Measurements from ENCODE around the gene MYD88. TPM values are rescaled to one million over a fixed set of nuclear protein-coding genes. Genes with fewer than 3 reads are reported as not detected.

The MYD88 gene
- total RNA-seq, 1 experiment from 2014 or later: 17.7 TPM

GRCh38 chr3:38141173-38141951 lies 2.9 kb downstream of the MYD88 start:
- CTCF ChIA-PET: no interaction called here
- Histone ChIP-seq H3K36me3 (ENCODE audit: low read depth, low read length) (0 out of 2 replicates have a peak, but pooled peaks cover 6% of the 10 kb centered on the region), H3K4me1 (ENCODE audit: insufficient read depth, low read length) (peaks cover 49% of the 10 kb centered on the region), H3F3A (ENCODE audit: low read length, unreplicated experiment) (no peaks in the 10 kb centered on the region), H3K9ac (ENCODE audit: low read length) (no peak overlapping the region), H3K27ac (ENCODE audit: low read length) (peak overlapping the region; percentile 68), H3K9me2 (replicated peaks; ENCODE audit: low read length) (no peaks in the 10 kb centered on the region), H3K4me3 (ENCODE audit: low read length) (no peak overlapping the region), H3K27me3 (ENCODE audit: low read length) (no peaks in the 10 kb centered on the region), H2AFZ (ENCODE audit: low read length) (no peak overlapping the region), H3K9me3 (ENCODE audit: low read length) (no peaks in the 10 kb centered on the region), H3K79me2 (ENCODE audit: low read length) (peaks cover 37% of the 10 kb centered on the region), H4K20me1 (ENCODE audit: low read length) (no peaks in the 10 kb centered on the region), H3K4me2 (ENCODE audit: low read length) (peak overlapping the region; percentile 7; the same call in 1 of the 2 replicates)
- POLR2A ChIA-PET (ENCODE audit: unreplicated experiment): interaction anchor here (0.6 to 1.0 kb wide), 2 partner anchors 16 to 24 kb away, joined by 4 to 22 read pairs; partner anchors contain the start of gene OXSR1
- TF ChIP-seq EZH2 (IDR thresholded peaks at IDR 0.05; ENCODE audit: low read length, unreplicated experiment): no peak
- TF ChIP-seq EZH2phosphoT487 (IDR thresholded peaks at IDR 0.05; ENCODE audit: borderline replicate concordance, low read length): no peak
- no peak for TF ChIP-seq CTCF (conservative IDR thresholded peaks at IDR 0.05; ENCODE audit: low read depth, low read length)
- no peak for DNase-seq
- no TSS peak for BruUV-seq (replicated peaks)
- ATAC-seq: no peak
- intact Hi-C loops (cut with micrococcal nuclease): no loop called here

GRCh38 chr3:38141952-38142273 lies 3.5 kb downstream of the MYD88 start:
- H3K27me3 ChIP-seq (ENCODE audit: low read length): no peaks in the 10 kb centered on the region
- CTCF ChIA-PET: no interaction called here
- no peaks in the 10 kb centered on the region for H4K20me1 ChIP-seq (ENCODE audit: low read length)
- no peak overlapping the region for H3K4me3 ChIP-seq (ENCODE audit: low read length)
- H3K4me2 ChIP-seq (ENCODE audit: low read length): peak overlapping the region; percentile 7; the same call in 1 of the 2 replicates
- no TSS peak for BruUV-seq (replicated peaks)
- ATAC-seq (peak; percentile 4), DNase-seq (peak; percentile 95)
- no peaks in the 10 kb centered on the region for H3K9me2 ChIP-seq (replicated peaks; ENCODE audit: low read length)
- H3K9me3 ChIP-seq (ENCODE audit: low read length): no peaks in the 10 kb centered on the region
- no peak overlapping the region; the same call in 1 of the 2 replicates for H3K9ac ChIP-seq (ENCODE audit: low read length)
- intact Hi-C loops (cut with micrococcal nuclease): no loop called here
- no peak overlapping the region for H2AFZ ChIP-seq (ENCODE audit: low read length)
- no peaks in the 10 kb centered on the region for H3F3A ChIP-seq (ENCODE audit: low read length, unreplicated experiment)
- peaks cover 49% of the 10 kb centered on the region for H3K4me1 ChIP-seq (ENCODE audit: insufficient read depth, low read length)
- TF ChIP-seq CTCF (conservative IDR thresholded peaks at IDR 0.05; ENCODE audit: low read depth, low read length): no peak
- TF ChIP-seq EZH2 (IDR thresholded peaks at IDR 0.05; ENCODE audit: low read length, unreplicated experiment): no peak
- no peak for TF ChIP-seq EZH2phosphoT487 (IDR thresholded peaks at IDR 0.05; ENCODE audit: borderline replicate concordance, low read length)
- peak overlapping the region; percentile 68 for H3K27ac ChIP-seq (ENCODE audit: low read length)
- POLR2A ChIA-PET (ENCODE audit: unreplicated experiment): interaction anchor here (0.6 to 1.0 kb wide), 3 partner anchors 16 to 25 kb away, joined by 3 to 22 read pairs (median 4); partner anchors contain the start of gene OXSR1
- H3K36me3 ChIP-seq (ENCODE audit: low read depth, low read length): 0 out of 2 replicates have a peak, but pooled peaks cover 6% of the 10 kb centered on the region
- H3K79me2 ChIP-seq (ENCODE audit: low read length): peaks cover 31% of the 10 kb centered on the region

GRCh38 chr3:38142959-38143358 lies 4.5 kb downstream of the MYD88 start:
- H3K4me3 ChIP-seq (ENCODE audit: low read length): no peak overlapping the region
- H3K9ac ChIP-seq (ENCODE audit: low read length): no peak overlapping the region
- no peaks in the 10 kb centered on the region for H3K9me3 ChIP-seq (ENCODE audit: low read length)
- TF ChIP-seq EZH2phosphoT487 (IDR thresholded peaks at IDR 0.05; ENCODE audit: borderline replicate concordance, low read length) (no peak), CTCF (conservative IDR thresholded peaks at IDR 0.05; ENCODE audit: low read depth, low read length) (no peak), EZH2 (IDR thresholded peaks at IDR 0.05; ENCODE audit: low read length, unreplicated experiment) (no peak)
- intact Hi-C loops (cut with micrococcal nuclease): no loop called here
- DNase-seq (no peak), ATAC-seq (no peak)
- no peaks in the 10 kb centered on the region for H3K9me2 ChIP-seq (replicated peaks; ENCODE audit: low read length)
- H2AFZ ChIP-seq (ENCODE audit: low read length): no peak overlapping the region
- H3K27ac ChIP-seq (ENCODE audit: low read length): no peak overlapping the region
- no peaks in the 10 kb centered on the region for H3F3A ChIP-seq (ENCODE audit: low read length, unreplicated experiment)
- 0 out of 2 replicates have a peak, but pooled peaks cover 6% of the 10 kb centered on the region for H3K36me3 ChIP-seq (ENCODE audit: low read depth, low read length)
- H3K4me1 ChIP-seq (ENCODE audit: insufficient read depth, low read length): peaks cover 42% of the 10 kb centered on the region
- CTCF ChIA-PET: no interaction called here
- BruUV-seq (replicated peaks): no TSS peak
- peaks cover 31% of the 10 kb centered on the region for H3K79me2 ChIP-seq (ENCODE audit: low read length)
- POLR2A ChIA-PET (ENCODE audit: unreplicated experiment): interaction anchor here (0.5 kb wide), 1 partner anchor 45 kb away, joined by 6 read pairs; no protein-coding TSS in a partner anchor
- no peak overlapping the region for H3K4me2 ChIP-seq (ENCODE audit: low read length)
- no peaks in the 10 kb centered on the region for H4K20me1 ChIP-seq (ENCODE audit: low read length)
- no peaks in the 10 kb centered on the region for H3K27me3 ChIP-seq (ENCODE audit: low read length)

Measured in PC-3 (cell line).